Stimulated activated memory B cell treated with anti-CD40 and anti-IgM and Interleukin-4, amounts not matched to agents 10 μg/mL and 1 μg/mL and 100 μg/mL, for 72 hours (primary cell): Measurements from ENCODE around the gene PAX1.
A peak's percentile ranks its signal among the peaks of the same experiment; 100 is the strongest.

ENCODE experiments used
- ATAC-seq: fragments of 150-1000 bp; cut with Tn5 transposase; 2 replicates; pipeline ENCODE4 v1.10.0; 2021
- H3K27ac Mint-ChIP-seq: one replicate; pipeline ENCODE4 v1.8.0; 2022; ENCODE audit warnings: mild to moderate bottlenecking, mixed read lengths
- H3K27me3 Mint-ChIP-seq: one replicate; pipeline ENCODE4 v1.8.0; 2022; ENCODE audit warnings: mixed read lengths
- H3K36me3 Mint-ChIP-seq: one replicate; pipeline ENCODE4 v1.8.0; 2022; ENCODE audit warnings: mixed read lengths
- H3K4me1 Mint-ChIP-seq: one replicate; pipeline ENCODE4 v1.8.0; 2022; ENCODE audit warnings: mixed read lengths
- H3K4me3 Mint-ChIP-seq: one replicate; pipeline ENCODE4 v1.8.0; 2022; ENCODE audit warnings: mild to moderate bottlenecking, moderate library complexity, mixed read lengths
- H3K9me3 Mint-ChIP-seq: one replicate; pipeline ENCODE4 v1.8.0; 2022; ENCODE audit warnings: mixed read lengths

Gene PAX1

GRCh38 chr20:21705575-21706260, at the start of gene PAX1:
Gene PAX1, plus strand, starts transcription at chr20:21705664. Its CDS starts 49 bp downstream, at chr20:21705713.
- peak within 1 kb of the TSS; percentile 36 for H3K4me3 Mint-ChIP-seq
- ATAC-seq, result no peak
- H3K9me3 Mint-ChIP-seq, result no peaks in the 10 kb centered on the region
- no peaks in the 10 kb centered on the region for H3K36me3 Mint-ChIP-seq
- H3K27me3 Mint-ChIP-seq, result peaks cover 97% of the 10 kb centered on the region
- H3K4me1 Mint-ChIP-seq, result peaks cover 14% of the 10 kb centered on the region
- H3K27ac Mint-ChIP-seq, result no peak within 1 kb of the TSS

- Mint-ChIP-seq H3K27ac (no peak overlapping the region), H3K36me3 (no peaks in the 10 kb centered on the region), H3K9me3 (no peaks in the 10 kb centered on the region), H3K4me1 (no peaks in the 10 kb centered on the region), H3K4me3 (no peak overlapping the region), H3K27me3 (no peaks in the 10 kb centered on the region)
- ATAC-seq, result no peak
Observed at GRCh38 chr20:21656308-21657067, 49.0 kb upstream of the PAX1 start.

GRCh38 chr20:21661488-21662055, 43.9 kb upstream of the PAX1 start:
- H3K36me3 Mint-ChIP-seq, result no peaks in the 10 kb centered on the region
- no peak overlapping the region for H3K4me3 Mint-ChIP-seq
- H3K4me1 Mint-ChIP-seq, result no peaks in the 10 kb centered on the region
- no peak for ATAC-seq
- H3K9me3 Mint-ChIP-seq, result no peaks in the 10 kb centered on the region
- H3K27ac Mint-ChIP-seq, result no peak overlapping the region
- H3K27me3 Mint-ChIP-seq, result no peaks in the 10 kb centered on the region

GRCh38 chr20:21663465-21663864, 42.0 kb upstream of the PAX1 start:
- H3K27ac Mint-ChIP-seq, result no peak overlapping the region
- H3K9me3 Mint-ChIP-seq, result no peaks in the 10 kb centered on the region
- H3K27me3 Mint-ChIP-seq, result no peaks in the 10 kb centered on the region
- no peak overlapping the region for H3K4me3 Mint-ChIP-seq
- no peak for ATAC-seq
- no peaks in the 10 kb centered on the region for H3K4me1 Mint-ChIP-seq
- H3K36me3 Mint-ChIP-seq, result no peaks in the 10 kb centered on the region

GRCh38 chr20:21665687-21666446, 39.6 kb upstream of the PAX1 start:
- H3K27ac Mint-ChIP-seq, result no peak overlapping the region
- H3K36me3 Mint-ChIP-seq, result no peaks in the 10 kb centered on the region
- no peaks in the 10 kb centered on the region for H3K4me1 Mint-ChIP-seq
- H3K27me3 Mint-ChIP-seq, result no peaks in the 10 kb centered on the region
- H3K4me3 Mint-ChIP-seq, result no peak overlapping the region
- H3K9me3 Mint-ChIP-seq, result peaks cover 4% of the 10 kb centered on the region
- no peak for ATAC-seq

- Mint-ChIP-seq H3K27me3 (no peaks in the 10 kb centered on the region), H3K36me3 (no peaks in the 10 kb centered on the region), H3K4me3 (no peak overlapping the region), H3K4me1 (no peaks in the 10 kb centered on the region), H3K9me3 (peaks cover 7% of the 10 kb centered on the region), H3K27ac (no peak overlapping the region)
- no peak for ATAC-seq
Observed at GRCh38 chr20:21670126-21670525, 35.3 kb upstream of the PAX1 start.

GRCh38 chr20:21670981-21671380, 34.5 kb upstream of the PAX1 start:
- Mint-ChIP-seq H3K4me1 (no peaks in the 10 kb centered on the region), H3K27ac (no peak overlapping the region), H3K36me3 (no peaks in the 10 kb centered on the region), H3K27me3 (no peaks in the 10 kb centered on the region), H3K9me3 (peaks cover 7% of the 10 kb centered on the region), H3K4me3 (no peak overlapping the region)
- no peak for ATAC-seq

GRCh38 chr20:21677261-21677660, 28.2 kb upstream of the PAX1 start:
- no peak for ATAC-seq
- Mint-ChIP-seq H3K4me3 (no peak overlapping the region), H3K4me1 (no peaks in the 10 kb centered on the region), H3K27me3 (no peaks in the 10 kb centered on the region), H3K9me3 (peaks cover 2% of the 10 kb centered on the region), H3K27ac (no peak overlapping the region), H3K36me3 (no peaks in the 10 kb centered on the region)

- Mint-ChIP-seq H3K9me3 (peaks cover 2% of the 10 kb centered on the region), H3K4me3 (no peak overlapping the region), H3K4me1 (no peaks in the 10 kb centered on the region), H3K27ac (no peak overlapping the region), H3K27me3 (no peaks in the 10 kb centered on the region), H3K36me3 (no peaks in the 10 kb centered on the region)
- ATAC-seq, result no peak
Observed at GRCh38 chr20:21677781-21678180, 27.7 kb upstream of the PAX1 start.

GRCh38 chr20:21681234-21681921, 24.1 kb upstream of the PAX1 start:
- ATAC-seq, result no peak
- H3K4me3 Mint-ChIP-seq, result no peak overlapping the region
- no peaks in the 10 kb centered on the region for H3K27me3 Mint-ChIP-seq
- H3K27ac Mint-ChIP-seq, result no peak overlapping the region
- H3K9me3 Mint-ChIP-seq, result no peaks in the 10 kb centered on the region
- H3K4me1 Mint-ChIP-seq, result no peaks in the 10 kb centered on the region
- no peaks in the 10 kb centered on the region for H3K36me3 Mint-ChIP-seq

GRCh38 chr20:21681922-21682318, 23.5 kb upstream of the PAX1 start:
- Mint-ChIP-seq H3K27ac (no peak overlapping the region), H3K36me3 (no peaks in the 10 kb centered on the region), H3K4me1 (no peaks in the 10 kb centered on the region), H3K9me3 (no peaks in the 10 kb centered on the region), H3K27me3 (no peaks in the 10 kb centered on the region), H3K4me3 (no peak overlapping the region)
- no peak for ATAC-seq

- Mint-ChIP-seq H3K27ac (no peak overlapping the region), H3K36me3 (no peaks in the 10 kb centered on the region)
Observed at GRCh38 chr20:21682521-21682954, 22.9 kb upstream of the PAX1 start.

GRCh38 chr20:21684671-21685070, 20.8 kb upstream of the PAX1 start:
- ATAC-seq, result no peak
- Mint-ChIP-seq H3K27ac (no peak overlapping the region), H3K36me3 (no peaks in the 10 kb centered on the region), H3K4me3 (no peak overlapping the region), H3K27me3 (no peaks in the 10 kb centered on the region), H3K4me1 (no peaks in the 10 kb centered on the region), H3K9me3 (no peaks in the 10 kb centered on the region)

More at GRCh38 chr20:21682521-21682954, 22.9 kb upstream of the PAX1 start:
- Mint-ChIP-seq H3K9me3 (no peaks in the 10 kb centered on the region), H3K4me3 (no peak overlapping the region), H3K4me1 (no peaks in the 10 kb centered on the region), H3K27me3 (no peaks in the 10 kb centered on the region)
- ATAC-seq, result no peak

GRCh38 chr20:21685981-21686380, 19.5 kb upstream of the PAX1 start:
- no peak for ATAC-seq
- no peak overlapping the region for H3K4me3 Mint-ChIP-seq
- no peaks in the 10 kb centered on the region for H3K36me3 Mint-ChIP-seq
- H3K4me1 Mint-ChIP-seq, result no peaks in the 10 kb centered on the region
- H3K9me3 Mint-ChIP-seq, result no peaks in the 10 kb centered on the region
- H3K27ac Mint-ChIP-seq, result no peak overlapping the region
- H3K27me3 Mint-ChIP-seq, result no peaks in the 10 kb centered on the region

GRCh38 chr20:21693322-21693721, 12.1 kb upstream of the PAX1 start:
- Mint-ChIP-seq H3K4me1 (no peaks in the 10 kb centered on the region), H3K9me3 (peaks cover 3% of the 10 kb centered on the region), H3K27ac (no peak overlapping the region)

More at GRCh38 chr20:21693322-21693721, 12.1 kb upstream of the PAX1 start:
- no peak for ATAC-seq
- no peak overlapping the region for H3K4me3 Mint-ChIP-seq
- peaks cover 3% of the 10 kb centered on the region for H3K27me3 Mint-ChIP-seq
- no peaks in the 10 kb centered on the region for H3K36me3 Mint-ChIP-seq
